GM23338 (cell line): ENCODE results near the gene SEC14L3. TPM values are rescaled to one million over a fixed set of nuclear protein-coding genes. Genes with fewer than 3 reads are reported as not detected.
A peak's percentile ranks its signal among the peaks of the same experiment; 100 is the strongest.

Experiments used
- ATAC-seq: fragments of 200-7000 bp; cut with Tn5 transposase; 3 replicates; pipeline ENCODE4 v1.9.1; 2020
- DNase-seq: peaks from one replicate; pipeline ENCODE4 v3.0.0-alpha.2; 2015; ENCODE audit warnings: low spot score
- H2AFZ ChIP-seq: fragments of 200-600 bp; sonication (generic); 2 replicates; pipeline ENCODE4 v1.8.0; 2016; ENCODE audit warnings: antibody characterized with exemption, mild to moderate bottlenecking, moderate library complexity
- H3F3A ChIP-seq: fragments of 200-600 bp; sonication (generic); replicated peaks from 2 replicates; pipeline ENCODE4 v1.8.0; 2017; ENCODE audit warnings: antibody characterized with exemption, mixed run types, low read depth
- H3K27ac ChIP-seq: fragments of 200-600 bp; sonication (generic); 2 replicates; pipeline ENCODE4 v1.6.1; 2016; ENCODE audit warnings: low read depth
- H3K27me3 ChIP-seq: fragments of 200-600 bp; sonication (generic); 2 replicates; pipeline ENCODE4 v1.8.0; 2016; ENCODE audit warnings: mild to moderate bottlenecking, mixed run types, moderate library complexity; ENCODE audit not compliant: insufficient read depth
- H3K36me3 ChIP-seq: fragments of 200-600 bp; sonication (generic); 2 replicates; pipeline ENCODE4 v1.8.0; 2016; ENCODE audit warnings: mild to moderate bottlenecking; ENCODE audit not compliant: insufficient read depth
- H3K4me1 ChIP-seq: fragments of 200-600 bp; sonication (generic); 2 replicates; pipeline ENCODE4 v1.8.0; 2016; ENCODE audit warnings: mild to moderate bottlenecking, moderate library complexity; ENCODE audit not compliant: insufficient read depth
- H3K4me2 ChIP-seq: fragments of 200-600 bp; sonication (generic); 2 replicates; pipeline ENCODE4 v1.7.1; 2017; ENCODE audit warnings: mixed run types
- H3K4me3 ChIP-seq: fragments of 200-600 bp; sonication (generic); 2 replicates; pipeline ENCODE4 v1.6.1; 2016; ENCODE audit warnings: mixed run types
- H3K79me2 ChIP-seq: fragments of 200-600 bp; sonication (generic); replicated peaks from 2 replicates; pipeline ENCODE4 v1.8.0; 2017; ENCODE audit warnings: mild to moderate bottlenecking; ENCODE audit not compliant: insufficient read depth
- H3K9me2 ChIP-seq: fragments of 200-600 bp; sonication (generic); 2 replicates; pipeline ENCODE4 v1.8.0; 2017; ENCODE audit not compliant: insufficient read depth
- H4K20me1 ChIP-seq: fragments of 200-600 bp; sonication (generic); replicated peaks from 2 replicates; pipeline ENCODE4 v1.8.0; 2017; ENCODE audit warnings: mild to moderate bottlenecking; ENCODE audit not compliant: insufficient read depth
- H3K27ac Mint-ChIP-seq: 2 replicates; pipeline ENCODE4 v1.8.0; 2020; ENCODE audit warnings: inconsistent platforms, mild to moderate bottlenecking, moderate library complexity, mixed read lengths
- H3K27me3 Mint-ChIP-seq: 3 replicates; pipeline ENCODE4 v1.8.0; 2022; ENCODE audit warnings: low read depth, mild to moderate bottlenecking, moderate library complexity, mixed read lengths, inconsistent platforms; ENCODE audit not compliant: insufficient read depth, poor library complexity
- H3K36me3 Mint-ChIP-seq: 3 replicates; pipeline ENCODE4 v1.8.0; 2021; ENCODE audit warnings: low read depth, mild to moderate bottlenecking, inconsistent platforms, moderate library complexity, mixed read lengths
- H3K4me1 Mint-ChIP-seq: 3 replicates; pipeline ENCODE4 v1.8.0; 2020; ENCODE audit warnings: mild to moderate bottlenecking, inconsistent platforms, mixed read lengths
- H3K4me3 Mint-ChIP-seq: 3 replicates; pipeline ENCODE4 v1.8.0; 2021; ENCODE audit warnings: moderate library complexity, mild to moderate bottlenecking, inconsistent platforms, mixed read lengths
- H3K9me3 Mint-ChIP-seq: 3 replicates; pipeline ENCODE4 v1.8.0; 2020; ENCODE audit warnings: moderate library complexity, mild to moderate bottlenecking, inconsistent platforms, mixed read lengths
- CREB1 ChIP-seq: fragments of 250-450 bp; sonication (Bioruptor Pico); IDR thresholded peaks from 2 replicates; pipeline ENCODE4 v1.5.0; 2020; ENCODE audit warnings: low read depth, mild to moderate bottlenecking, moderate library complexity
- ETS1 ChIP-seq: IDR thresholded peaks from 2 replicates; pipeline ENCODE4 v1.6.1; 2016; ENCODE audit warnings: antibody characterized with exemption
- EZH2 ChIP-seq: fragments of 200-600 bp; sonication (generic); IDR thresholded peaks from one replicate; pipeline ENCODE4 v1.8.0; 2017; ENCODE audit warnings: antibody characterized with exemption, mild to moderate bottlenecking, low read depth; ENCODE audit not compliant: unreplicated experiment
- JUNB ChIP-seq: IDR thresholded peaks from one replicate; pipeline ENCODE4 v1.6.1; 2016; ENCODE audit warnings: antibody characterized with exemption; ENCODE audit not compliant: unreplicated experiment
- NANOG ChIP-seq: IDR thresholded peaks from 2 replicates; pipeline ENCODE4 v1.6.1; 2016; ENCODE audit warnings: antibody characterized with exemption, borderline replicate concordance
- POLR2AphosphoS5 ChIP-seq: IDR thresholded peaks from 2 replicates; pipeline ENCODE4 v1.6.1; 2016; ENCODE audit warnings: antibody characterized with exemption, low read depth
- STAT1 ChIP-seq: IDR thresholded peaks from one replicate; pipeline ENCODE4 v1.6.1; 2016; ENCODE audit warnings: antibody characterized with exemption; ENCODE audit not compliant: unreplicated experiment
- polyA plus RNA-seq: library from polyadenylated mRNA; unstranded; fragments of >200 nt; fragmentation: Nextera tagmentation; extraction: Ambion mirVana; gene quantifications from 2 replicates; pipeline ENCODE4 v1.2.1, GENCODE V29; 2016
- total RNA-seq: library from RNA; depleted of rRNA; stranded (reverse); fragments of >200 nt; shearing (Covaris generic); gene quantifications from 2 replicates; pipeline ENCODE4 v1.2.3, GENCODE V29; 2014
- TF ChIP-seq, protein P1 (sequence below), 2 experiments: fragments of 200-600 bp in 1 of 2; sonication (generic) in 1 of 2; conservative IDR thresholded peaks; 2 replicates each; pipeline versions ENCODE4 v1.5.1 to v1.6.1; 2016 to 2017; ENCODE audit warnings: antibody characterized with exemption in 2 of 2, low read depth in 2 of 2, mild to moderate bottlenecking in 2 of 2, moderate library complexity in 1 of 2
- TF ChIP-seq, protein P2 (sequence below): IDR thresholded peaks from one replicate; pipeline ENCODE4 v1.6.1; 2018; ENCODE audit warnings: antibody characterized with exemption; ENCODE audit not compliant: unreplicated experiment

The SEC14L3 gene
- total and polyA plus RNA-seq, 2 experiments from 2014 or later = not detected

DNA sequence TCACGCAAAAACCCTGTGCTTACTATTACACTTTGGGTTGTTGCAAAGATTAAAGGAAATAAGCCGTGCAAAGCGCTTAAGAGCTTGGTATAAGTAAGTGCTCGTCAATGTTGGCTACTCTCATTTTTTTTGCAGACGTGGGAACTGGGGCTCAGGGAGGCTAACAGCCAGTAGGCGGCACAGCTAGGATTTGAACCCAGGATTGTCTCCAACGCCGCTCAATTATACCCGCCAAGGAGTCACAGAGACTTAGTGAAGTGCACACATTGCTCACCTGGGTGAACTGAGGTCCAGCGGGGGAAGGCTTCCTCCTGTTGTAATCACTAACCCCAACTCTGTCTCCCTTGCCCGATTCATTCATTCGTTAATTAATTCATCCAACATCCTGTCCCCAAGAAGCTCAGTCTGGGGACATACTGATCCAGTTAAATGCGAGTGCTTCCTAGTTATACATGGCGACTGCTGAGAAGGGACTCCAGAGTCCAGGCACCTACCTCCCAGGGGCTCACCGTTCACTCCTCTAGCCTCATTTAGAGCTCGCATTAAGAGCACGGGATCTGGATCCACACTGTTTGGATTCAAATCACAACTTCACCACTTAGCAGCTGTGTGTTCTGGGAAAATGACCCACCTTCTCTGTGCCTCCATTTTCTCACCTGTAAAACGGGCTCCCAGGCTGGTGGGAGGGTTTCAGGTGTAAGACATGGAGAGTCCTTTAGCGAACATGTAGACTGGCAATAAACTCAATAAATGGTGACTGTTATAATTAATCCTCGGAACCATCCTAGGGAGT lies 47.1 kb downstream of the SEC14L3 start:
- peak overlapping the region; percentile 44 for H2AFZ ChIP-seq
- H3F3A ChIP-seq = peaks cover 20% of the 10 kb centered on the region
- H3K27me3 Mint-ChIP-seq = peaks cover 22% of the 10 kb centered on the region
- H3K4me2 ChIP-seq = peak overlapping the region; percentile 85
- peaks cover 13% of the 10 kb centered on the region for H3K4me1 ChIP-seq
- H3K27ac ChIP-seq = peak overlapping the region; percentile 69
- peaks cover 24% of the 10 kb centered on the region for H3K36me3 Mint-ChIP-seq
- H3K27ac Mint-ChIP-seq = peak overlapping the region; percentile 75; the same call in 1 of the 2 replicates
- H3K9me2 ChIP-seq = no peaks in the 10 kb centered on the region
- peaks cover 26% of the 10 kb centered on the region for H3K4me1 Mint-ChIP-seq
- H3K36me3 ChIP-seq = no peaks in the 10 kb centered on the region; the same call in 1 of the 2 replicates
- H3K4me3 ChIP-seq = peak overlapping the region; percentile 70
- no peak for TF ChIP-seq JUNB
- TF ChIP-seq, protein P1, sequence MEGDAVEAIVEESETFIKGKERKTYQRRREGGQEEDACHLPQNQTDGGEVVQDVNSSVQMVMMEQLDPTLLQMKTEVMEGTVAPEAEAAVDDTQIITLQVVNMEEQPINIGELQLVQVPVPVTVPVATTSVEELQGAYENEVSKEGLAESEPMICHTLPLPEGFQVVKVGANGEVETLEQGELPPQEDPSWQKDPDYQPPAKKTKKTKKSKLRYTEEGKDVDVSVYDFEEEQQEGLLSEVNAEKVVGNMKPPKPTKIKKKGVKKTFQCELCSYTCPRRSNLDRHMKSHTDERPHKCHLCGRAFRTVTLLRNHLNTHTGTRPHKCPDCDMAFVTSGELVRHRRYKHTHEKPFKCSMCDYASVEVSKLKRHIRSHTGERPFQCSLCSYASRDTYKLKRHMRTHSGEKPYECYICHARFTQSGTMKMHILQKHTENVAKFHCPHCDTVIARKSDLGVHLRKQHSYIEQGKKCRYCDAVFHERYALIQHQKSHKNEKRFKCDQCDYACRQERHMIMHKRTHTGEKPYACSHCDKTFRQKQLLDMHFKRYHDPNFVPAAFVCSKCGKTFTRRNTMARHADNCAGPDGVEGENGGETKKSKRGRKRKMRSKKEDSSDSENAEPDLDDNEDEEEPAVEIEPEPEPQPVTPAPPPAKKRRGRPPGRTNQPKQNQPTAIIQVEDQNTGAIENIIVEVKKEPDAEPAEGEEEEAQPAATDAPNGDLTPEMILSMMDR (conservative IDR thresholded peaks at IDR 0.05; ENCODE audit: low read depth in 2 of 2) = 0 out of 4 replicates have a peak, but pooled peaks of 1 of the 2 experiments have one; percentile 15
- no peaks in the 10 kb centered on the region for H3K27me3 ChIP-seq
- peaks cover 5% of the 10 kb centered on the region; the same call in 1 of the 2 replicates for H3K79me2 ChIP-seq
- peak; percentile 48 for DNase-seq
- no peaks in the 10 kb centered on the region for H3K9me3 Mint-ChIP-seq
- H4K20me1 ChIP-seq = no peaks in the 10 kb centered on the region
- no peak for ATAC-seq
- H3K4me3 Mint-ChIP-seq = peak overlapping the region; percentile 92

- Histone ChIP-seq H3K36me3 (no peaks in the 10 kb centered on the region; the same call in 1 of the 2 replicates), H3F3A (peaks cover 20% of the 10 kb centered on the region), H3K4me2 (peak overlapping the region; percentile 99), H2AFZ (peak overlapping the region; percentile 44), H3K4me3 (peak overlapping the region; percentile 70), H3K27ac (peak overlapping the region; percentile 92), H3K79me2 (peaks cover 5% of the 10 kb centered on the region; the same call in 1 of the 2 replicates), H4K20me1 (no peaks in the 10 kb centered on the region), H3K4me1 (peaks cover 13% of the 10 kb centered on the region), H3K27me3 (no peaks in the 10 kb centered on the region), H3K9me2 (no peaks in the 10 kb centered on the region)
- peak; percentile 76 for ATAC-seq
- Mint-ChIP-seq H3K27ac (peak overlapping the region; percentile 98), H3K36me3 (peaks cover 28% of the 10 kb centered on the region), H3K27me3 (peaks cover 22% of the 10 kb centered on the region), H3K4me1 (peaks cover 25% of the 10 kb centered on the region), H3K9me3 (no peaks in the 10 kb centered on the region), H3K4me3 (peak overlapping the region; percentile 92)
- peak; percentile 98 for TF ChIP-seq JUNB
- TF ChIP-seq CREB1 (CRISPR knock-in tag) = peak; percentile 90
- peak; percentile 49; the same call in 1 of the 2 replicates for TF ChIP-seq POLR2AphosphoS5
- TF ChIP-seq NANOG = no peak
- no peak for TF ChIP-seq EZH2
- TF ChIP-seq, protein P1 (conservative IDR thresholded peaks at IDR 0.05; ENCODE audit: low read depth in 2 of 2) = no peak
- peak; percentile 62 for TF ChIP-seq ETS1
- TF ChIP-seq, protein P2, sequence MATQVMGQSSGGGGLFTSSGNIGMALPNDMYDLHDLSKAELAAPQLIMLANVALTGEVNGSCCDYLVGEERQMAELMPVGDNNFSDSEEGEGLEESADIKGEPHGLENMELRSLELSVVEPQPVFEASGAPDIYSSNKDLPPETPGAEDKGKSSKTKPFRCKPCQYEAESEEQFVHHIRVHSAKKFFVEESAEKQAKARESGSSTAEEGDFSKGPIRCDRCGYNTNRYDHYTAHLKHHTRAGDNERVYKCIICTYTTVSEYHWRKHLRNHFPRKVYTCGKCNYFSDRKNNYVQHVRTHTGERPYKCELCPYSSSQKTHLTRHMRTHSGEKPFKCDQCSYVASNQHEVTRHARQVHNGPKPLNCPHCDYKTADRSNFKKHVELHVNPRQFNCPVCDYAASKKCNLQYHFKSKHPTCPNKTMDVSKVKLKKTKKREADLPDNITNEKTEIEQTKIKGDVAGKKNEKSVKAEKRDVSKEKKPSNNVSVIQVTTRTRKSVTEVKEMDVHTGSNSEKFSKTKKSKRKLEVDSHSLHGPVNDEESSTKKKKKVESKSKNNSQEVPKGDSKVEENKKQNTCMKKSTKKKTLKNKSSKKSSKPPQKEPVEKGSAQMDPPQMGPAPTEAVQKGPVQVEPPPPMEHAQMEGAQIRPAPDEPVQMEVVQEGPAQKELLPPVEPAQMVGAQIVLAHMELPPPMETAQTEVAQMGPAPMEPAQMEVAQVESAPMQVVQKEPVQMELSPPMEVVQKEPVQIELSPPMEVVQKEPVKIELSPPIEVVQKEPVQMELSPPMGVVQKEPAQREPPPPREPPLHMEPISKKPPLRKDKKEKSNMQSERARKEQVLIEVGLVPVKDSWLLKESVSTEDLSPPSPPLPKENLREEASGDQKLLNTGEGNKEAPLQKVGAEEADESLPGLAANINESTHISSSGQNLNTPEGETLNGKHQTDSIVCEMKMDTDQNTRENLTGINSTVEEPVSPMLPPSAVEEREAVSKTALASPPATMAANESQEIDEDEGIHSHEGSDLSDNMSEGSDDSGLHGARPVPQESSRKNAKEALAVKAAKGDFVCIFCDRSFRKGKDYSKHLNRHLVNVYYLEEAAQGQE = no peak
- TF ChIP-seq STAT1 = no peak
- peak; percentile 100 for DNase-seq
Observed at GRCh38 chr22:30423959-30424533, 47.8 kb downstream of the SEC14L3 start.
